Liver (tissue), 9 donors: ENCODE results near the gene GDI1. TPM values are rescaled to one million over a fixed set of nuclear protein-coding genes. Genes with fewer than 3 reads are reported as not detected.

ENCODE experiments used
- DNase-seq: peaks from one replicate; pipeline ENCODE4 v3.0.0-alpha.2; 2017; ENCODE audit warnings: low spot score
- H3K27ac ChIP-seq, 2 donors: one replicate each; pipeline ENCODE4 v1.7.0; 2013; ENCODE audit warnings: inconsistent platforms in 2 of 2, low read length in 2 of 2, control low read depth in 1 of 2, low read depth in 1 of 2, mild to moderate bottlenecking in 1 of 2
- H3K27me3 ChIP-seq, 4 donors: one replicate each; pipeline versions ENCODE4 v1.6.1 to v1.7.0; 2013; ENCODE audit warnings: low read length in 3 of 4, inconsistent platforms in 1 of 4, mild to moderate bottlenecking in 1 of 4, moderate library complexity in 1 of 4; ENCODE audit not compliant: control insufficient read depth in 4 of 4, insufficient read depth in 4 of 4
- H3K36me3 ChIP-seq, 4 donors: one replicate each; pipeline versions ENCODE4 v1.6.1 to v1.7.0; 2013; ENCODE audit warnings: low read length in 3 of 4, mild to moderate bottlenecking in 3 of 4, low read depth in 1 of 4, moderate library complexity in 1 of 4; ENCODE audit not compliant: control insufficient read depth in 4 of 4, insufficient read depth in 3 of 4
- H3K4me1 ChIP-seq, 4 donors: one replicate each; pipeline versions ENCODE4 v1.6.1 to v1.7.0; 2013; ENCODE audit warnings: low read length in 3 of 4, mild to moderate bottlenecking in 3 of 4, moderate library complexity in 1 of 4; ENCODE audit not compliant: control insufficient read depth in 4 of 4, insufficient read depth in 4 of 4
- H3K4me3 ChIP-seq, 3 donors: one replicate each; pipeline versions ENCODE4 v1.6.1 to v1.7.0; 2013; ENCODE audit warnings: low read length in 3 of 3, control low read depth in 1 of 3, low read depth in 1 of 3, mild to moderate bottlenecking in 1 of 3
- H3K9ac ChIP-seq, 2 donors: one replicate each; pipeline ENCODE4 v1.7.0; 2013; ENCODE audit warnings: low read length in 2 of 2, mild to moderate bottlenecking in 2 of 2, moderate library complexity in 2 of 2, control low read depth in 1 of 2, low read depth in 1 of 2
- H3K9me3 ChIP-seq, 4 donors: one replicate each; pipeline versions ENCODE4 v1.6.1 to v1.7.0; 2013; ENCODE audit warnings: low read length in 3 of 4; ENCODE audit not compliant: control insufficient read depth in 4 of 4
- EGR1 ChIP-seq, 2 donors: IDR thresholded peaks; 2 replicates each; pipeline ENCODE4 v1.6.1; 2016 to 2018; ENCODE audit warnings: antibody characterized with exemption in 2 of 2, low read depth in 2 of 2
- FOXA1 ChIP-seq: IDR thresholded peaks from 2 replicates; pipeline ENCODE4 v1.6.1; 2016; ENCODE audit warnings: antibody characterized with exemption
- FOXA2 ChIP-seq: IDR thresholded peaks from 2 replicates; pipeline ENCODE4 v1.6.1; 2016; ENCODE audit warnings: antibody characterized with exemption
- GABPA ChIP-seq, 2 donors: IDR thresholded peaks in 1 of 2; conservative IDR thresholded peaks in 1 of 2; 2 replicates each; pipeline ENCODE4 v1.6.1; 2016; ENCODE audit warnings: antibody characterized with exemption in 2 of 2, mild to moderate bottlenecking in 1 of 2, moderate library complexity in 1 of 2
- HNF4A ChIP-seq, 2 donors: conservative IDR thresholded peaks; 2 replicates each; pipeline ENCODE4 v1.6.1; 2016; ENCODE audit warnings: antibody characterized with exemption in 2 of 2, mild to moderate bottlenecking in 2 of 2
- HNF4G ChIP-seq: IDR thresholded peaks from 2 replicates; pipeline ENCODE4 v1.6.1; 2016; ENCODE audit warnings: antibody characterized with exemption
- JUND ChIP-seq, 2 donors: IDR thresholded peaks; 2 replicates each; pipeline ENCODE4 v1.6.1; 2016; ENCODE audit warnings: antibody characterized with exemption in 2 of 2
- NR2F2 ChIP-seq: IDR thresholded peaks from 2 replicates; pipeline ENCODE4 v1.6.1; 2016; ENCODE audit warnings: antibody characterized with exemption
- RAD21 ChIP-seq, 2 donors: IDR thresholded peaks; 2 replicates each; pipeline ENCODE4 v1.6.1; 2016; ENCODE audit warnings: antibody characterized with exemption in 2 of 2, mild to moderate bottlenecking in 2 of 2
- RXRA ChIP-seq, 2 donors: IDR thresholded peaks; 2 replicates each; pipeline ENCODE4 v1.6.1; 2017 to 2018; ENCODE audit warnings: antibody characterized with exemption in 2 of 2, mild to moderate bottlenecking in 1 of 2
- SP1 ChIP-seq: IDR thresholded peaks from 2 replicates; pipeline ENCODE4 v1.6.1; 2018; ENCODE audit warnings: antibody characterized with exemption, mild to moderate bottlenecking
- TAF1 ChIP-seq: conservative IDR thresholded peaks from 2 replicates; pipeline ENCODE4 v1.6.1; 2016; ENCODE audit warnings: antibody characterized with exemption, mild to moderate bottlenecking
- YY1 ChIP-seq: IDR thresholded peaks from 2 replicates; pipeline ENCODE4 v1.6.1; 2016; ENCODE audit warnings: antibody characterized with exemption, mild to moderate bottlenecking
- WGBS: extraction: QIAGEN DNeasy Blood & Tissue Kit; methylation state at CpG from one replicate; pipeline ENCODE4 v1.1.7; 2013; 5-methylcytosine and 5-hydroxymethylcytosine counted together
- polyA plus RNA-seq, 2 donors: library from polyadenylated mRNA; stranded (reverse) in 1 of 2; unstranded in 1 of 2; fragments of 200-250 nt in 1 of 2; fragments of >200 nt in 1 of 2; fragmentation: Nextera tagmentation in 1 of 2; extraction: Ambion mirVana in 1 of 2; gene quantifications; one replicate each; pipeline versions ENCODE4 v1.2.1 to v1.2.3, GENCODE V29; 2013 to 2015
- total RNA-seq, 2 donors: library from RNA; depleted of rRNA; stranded (reverse); fragments of >200 nt; gene quantifications; one replicate each; pipeline ENCODE4 v1.2.3, GENCODE V29; 2014
- TF ChIP-seq, protein P1 (sequence below): fragments of 150-350 bp; IDR thresholded peaks from 2 replicates; pipeline ENCODE4 v1.5.1; 2017; ENCODE audit warnings: improper control_type of control experiment, low read depth, low read length; ENCODE audit not compliant: missing input control
- TF ChIP-seq, protein P2 (sequence below): IDR thresholded peaks from 2 replicates; pipeline ENCODE4 v1.6.1; 2016; ENCODE audit warnings: antibody characterized with exemption
- TF ChIP-seq, protein P3 (sequence below): IDR thresholded peaks from 2 replicates; pipeline ENCODE4 v1.6.1; 2016; ENCODE audit warnings: antibody characterized with exemption
- TF ChIP-seq, protein P4 (sequence below): IDR thresholded peaks from 2 replicates; pipeline ENCODE4 v1.6.1; 2016; ENCODE audit warnings: antibody characterized with exemption, mild to moderate bottlenecking
- TF ChIP-seq, protein P5 (sequence below): IDR thresholded peaks from 2 replicates; pipeline ENCODE4 v1.6.1; 2016; ENCODE audit warnings: antibody characterized with exemption
- donor health status: healthy.
- donor health status: healthy.
- donor health status: healthy.
- donor health status: healthy.
- donor health status: healthy.

GDI1 gene
- total and polyA plus RNA-seq, 4 donors: 12.8 to 35.6 (median 20.5) TPM

DNA sequence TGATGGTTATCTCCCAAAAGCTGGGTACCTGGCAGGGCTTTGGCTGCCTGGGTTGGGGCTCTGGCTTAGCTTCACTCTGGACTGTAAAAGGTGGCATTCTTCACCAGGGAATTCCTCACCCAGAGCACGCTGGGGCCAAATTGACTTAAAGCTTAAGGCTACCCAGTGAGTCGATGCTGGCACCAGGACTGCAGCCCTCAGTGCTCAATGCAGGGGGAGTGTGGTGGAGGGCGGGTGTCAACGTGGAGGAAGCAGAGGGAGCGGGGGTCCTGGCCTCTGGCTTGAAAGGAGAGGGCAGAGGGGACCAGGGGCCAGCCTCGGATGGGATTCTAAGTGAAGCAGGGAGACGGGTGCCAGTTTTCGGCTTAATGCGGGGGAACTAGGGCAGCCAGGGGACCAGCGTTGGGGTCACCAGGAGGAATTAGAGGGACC, 6.5 kb downstream of the GDI1 start:
- peaks cover 0 to 7% (median 4%) of the 10 kb centered on the region in 4 donors for H3K36me3 ChIP-seq
- TF ChIP-seq YY1: no peak
- TF ChIP-seq, protein P1, sequence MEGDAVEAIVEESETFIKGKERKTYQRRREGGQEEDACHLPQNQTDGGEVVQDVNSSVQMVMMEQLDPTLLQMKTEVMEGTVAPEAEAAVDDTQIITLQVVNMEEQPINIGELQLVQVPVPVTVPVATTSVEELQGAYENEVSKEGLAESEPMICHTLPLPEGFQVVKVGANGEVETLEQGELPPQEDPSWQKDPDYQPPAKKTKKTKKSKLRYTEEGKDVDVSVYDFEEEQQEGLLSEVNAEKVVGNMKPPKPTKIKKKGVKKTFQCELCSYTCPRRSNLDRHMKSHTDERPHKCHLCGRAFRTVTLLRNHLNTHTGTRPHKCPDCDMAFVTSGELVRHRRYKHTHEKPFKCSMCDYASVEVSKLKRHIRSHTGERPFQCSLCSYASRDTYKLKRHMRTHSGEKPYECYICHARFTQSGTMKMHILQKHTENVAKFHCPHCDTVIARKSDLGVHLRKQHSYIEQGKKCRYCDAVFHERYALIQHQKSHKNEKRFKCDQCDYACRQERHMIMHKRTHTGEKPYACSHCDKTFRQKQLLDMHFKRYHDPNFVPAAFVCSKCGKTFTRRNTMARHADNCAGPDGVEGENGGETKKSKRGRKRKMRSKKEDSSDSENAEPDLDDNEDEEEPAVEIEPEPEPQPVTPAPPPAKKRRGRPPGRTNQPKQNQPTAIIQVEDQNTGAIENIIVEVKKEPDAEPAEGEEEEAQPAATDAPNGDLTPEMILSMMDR: no peak
- no peak for TF ChIP-seq FOXA1
- TF ChIP-seq HNF4A (conservative IDR thresholded peaks at IDR 0.05): no peak
- TF ChIP-seq RXRA (IDR thresholded peaks at IDR 0.05): no peak
- TF ChIP-seq, protein P2, sequence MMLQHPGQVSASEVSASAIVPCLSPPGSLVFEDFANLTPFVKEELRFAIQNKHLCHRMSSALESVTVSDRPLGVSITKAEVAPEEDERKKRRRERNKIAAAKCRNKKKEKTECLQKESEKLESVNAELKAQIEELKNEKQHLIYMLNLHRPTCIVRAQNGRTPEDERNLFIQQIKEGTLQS: no peak
- TF ChIP-seq RAD21 (IDR thresholded peaks at IDR 0.05): no peak
- TF ChIP-seq, protein P3, sequence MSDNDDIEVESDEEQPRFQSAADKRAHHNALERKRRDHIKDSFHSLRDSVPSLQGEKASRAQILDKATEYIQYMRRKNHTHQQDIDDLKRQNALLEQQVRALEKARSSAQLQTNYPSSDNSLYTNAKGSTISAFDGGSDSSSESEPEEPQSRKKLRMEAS: no peak
- H3K27me3 ChIP-seq: no peaks in the 10 kb centered on the region
- H3K27ac ChIP-seq: peak overlapping the region; percentile 22 to 74
- peak overlapping the region in 2 of 3 donors; percentile 8 to 77 for H3K4me3 ChIP-seq
- no peaks in the 10 kb centered on the region for H3K9me3 ChIP-seq
- no peak overlapping the region for H3K9ac ChIP-seq
- peaks cover 11 to 20% (median 15%) of the 10 kb centered on the region in 4 donors for H3K4me1 ChIP-seq
- no peak for DNase-seq
- 38% methylated on average over 10 of the region's 10 CpGs for WGBS

DNA sequence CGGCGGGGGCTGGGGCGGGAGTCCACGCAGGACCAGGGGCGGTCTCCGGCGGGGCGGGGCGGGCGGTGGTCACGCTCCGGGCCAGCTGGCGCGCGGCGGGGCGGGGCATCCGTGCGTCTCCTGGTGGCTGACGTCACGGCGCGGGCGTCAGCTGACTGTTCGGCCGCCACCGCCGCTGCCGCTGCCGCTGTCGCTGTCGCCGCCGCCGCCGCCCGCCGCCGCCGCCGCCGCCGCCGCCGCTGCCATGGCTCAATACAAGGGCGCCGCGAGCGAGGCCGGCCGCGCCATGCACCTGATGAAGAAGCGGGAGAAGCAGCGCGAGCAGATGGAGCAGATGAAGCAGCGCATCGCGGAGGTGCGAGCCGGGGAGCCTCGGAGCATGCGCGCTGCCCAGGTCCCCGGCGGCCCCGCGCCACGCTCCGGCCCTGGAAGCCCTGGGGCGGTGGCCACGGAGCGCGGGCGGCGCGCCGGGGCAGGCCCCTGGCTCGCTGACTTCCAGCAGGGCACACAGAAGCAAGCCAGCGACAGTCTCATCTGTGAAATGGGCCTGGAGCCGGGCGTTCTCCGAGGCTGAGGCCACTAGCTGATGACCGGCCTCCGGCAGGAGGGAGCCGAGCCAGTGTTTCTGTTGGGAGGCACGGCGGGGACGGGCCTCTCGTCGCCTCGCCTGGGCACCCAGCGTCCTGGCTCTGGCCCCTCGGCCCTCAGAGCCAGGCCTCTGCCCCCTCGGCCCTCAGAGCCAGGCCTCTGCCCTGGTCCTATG, 7.2 kb downstream of the GDI1 start, which contains the start of gene FAM50A:
FAM50A (plus strand) TSS at position 150 of the 763 bp plus-strand sequence; CDS start at position 245, 95 bp downstream.
- no peak for TF ChIP-seq RXRA (IDR thresholded peaks at IDR 0.05)
- no peak for TF ChIP-seq SP1
- TF ChIP-seq, protein P1: no peak
- no peak for TF ChIP-seq FOXA2
- no peak for TF ChIP-seq JUND (IDR thresholded peaks at IDR 0.05)
- no peak for TF ChIP-seq RAD21 (IDR thresholded peaks at IDR 0.05)
- no peak for TF ChIP-seq EGR1 (IDR thresholded peaks at IDR 0.05; ENCODE audit: low read depth in 2 of 2)
- TF ChIP-seq HNF4A (conservative IDR thresholded peaks at IDR 0.05): no peak
- TF ChIP-seq NR2F2: no peak
- TF ChIP-seq YY1: no peak
- TF ChIP-seq, protein P4, sequence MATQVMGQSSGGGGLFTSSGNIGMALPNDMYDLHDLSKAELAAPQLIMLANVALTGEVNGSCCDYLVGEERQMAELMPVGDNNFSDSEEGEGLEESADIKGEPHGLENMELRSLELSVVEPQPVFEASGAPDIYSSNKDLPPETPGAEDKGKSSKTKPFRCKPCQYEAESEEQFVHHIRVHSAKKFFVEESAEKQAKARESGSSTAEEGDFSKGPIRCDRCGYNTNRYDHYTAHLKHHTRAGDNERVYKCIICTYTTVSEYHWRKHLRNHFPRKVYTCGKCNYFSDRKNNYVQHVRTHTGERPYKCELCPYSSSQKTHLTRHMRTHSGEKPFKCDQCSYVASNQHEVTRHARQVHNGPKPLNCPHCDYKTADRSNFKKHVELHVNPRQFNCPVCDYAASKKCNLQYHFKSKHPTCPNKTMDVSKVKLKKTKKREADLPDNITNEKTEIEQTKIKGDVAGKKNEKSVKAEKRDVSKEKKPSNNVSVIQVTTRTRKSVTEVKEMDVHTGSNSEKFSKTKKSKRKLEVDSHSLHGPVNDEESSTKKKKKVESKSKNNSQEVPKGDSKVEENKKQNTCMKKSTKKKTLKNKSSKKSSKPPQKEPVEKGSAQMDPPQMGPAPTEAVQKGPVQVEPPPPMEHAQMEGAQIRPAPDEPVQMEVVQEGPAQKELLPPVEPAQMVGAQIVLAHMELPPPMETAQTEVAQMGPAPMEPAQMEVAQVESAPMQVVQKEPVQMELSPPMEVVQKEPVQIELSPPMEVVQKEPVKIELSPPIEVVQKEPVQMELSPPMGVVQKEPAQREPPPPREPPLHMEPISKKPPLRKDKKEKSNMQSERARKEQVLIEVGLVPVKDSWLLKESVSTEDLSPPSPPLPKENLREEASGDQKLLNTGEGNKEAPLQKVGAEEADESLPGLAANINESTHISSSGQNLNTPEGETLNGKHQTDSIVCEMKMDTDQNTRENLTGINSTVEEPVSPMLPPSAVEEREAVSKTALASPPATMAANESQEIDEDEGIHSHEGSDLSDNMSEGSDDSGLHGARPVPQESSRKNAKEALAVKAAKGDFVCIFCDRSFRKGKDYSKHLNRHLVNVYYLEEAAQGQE: no peak
- TF ChIP-seq FOXA1: no peak
- TF ChIP-seq, protein P3: no peak
- no peak for TF ChIP-seq TAF1
- no peak for TF ChIP-seq HNF4G
- TF ChIP-seq, protein P5, sequence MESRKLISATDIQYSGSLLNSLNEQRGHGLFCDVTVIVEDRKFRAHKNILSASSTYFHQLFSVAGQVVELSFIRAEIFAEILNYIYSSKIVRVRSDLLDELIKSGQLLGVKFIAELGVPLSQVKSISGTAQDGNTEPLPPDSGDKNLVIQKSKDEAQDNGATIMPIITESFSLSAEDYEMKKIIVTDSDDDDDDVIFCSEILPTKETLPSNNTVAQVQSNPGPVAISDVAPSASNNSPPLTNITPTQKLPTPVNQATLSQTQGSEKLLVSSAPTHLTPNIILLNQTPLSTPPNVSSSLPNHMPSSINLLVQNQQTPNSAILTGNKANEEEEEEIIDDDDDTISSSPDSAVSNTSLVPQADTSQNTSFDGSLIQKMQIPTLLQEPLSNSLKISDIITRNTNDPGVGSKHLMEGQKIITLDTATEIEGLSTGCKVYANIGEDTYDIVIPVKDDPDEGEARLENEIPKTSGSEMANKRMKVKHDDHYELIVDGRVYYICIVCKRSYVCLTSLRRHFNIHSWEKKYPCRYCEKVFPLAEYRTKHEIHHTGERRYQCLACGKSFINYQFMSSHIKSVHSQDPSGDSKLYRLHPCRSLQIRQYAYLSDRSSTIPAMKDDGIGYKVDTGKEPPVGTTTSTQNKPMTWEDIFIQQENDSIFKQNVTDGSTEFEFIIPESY: no peak
- TF ChIP-seq, protein P2: no peak
- TF ChIP-seq GABPA (IDR thresholded peaks at IDR 0.05 in 1 of 2, conservative IDR thresholded peaks at IDR 0.05 in 1 of 2): no peak
- Histone ChIP-seq H3K9me3 (no peaks in the 10 kb centered on the region), H3K27me3 (no peaks in the 10 kb centered on the region), H3K27ac (peak within 1 kb of the TSS; percentile 22 to 74), H3K36me3 (peaks cover 0 to 12% (median 5%) of the 10 kb centered on the region in 4 donors), H3K4me3 (peak within 1 kb of the TSS; percentile 43 to 77 (median 50)), H3K9ac (no peak within 1 kb of the TSS), H3K4me1 (peaks cover 10 to 20% (median 12%) of the 10 kb centered on the region in 4 donors)
- DNase-seq: peak; percentile 83
- WGBS: 1% methylated on average over 91 of the region's 94 CpGs
